Ishikawa (cell line): ENCODE results near the gene NSMF.

Experiments
- CEBPB ChIP-seq: IDR thresholded peaks from 2 replicates; pipeline ENCODE4 v1.6.1; 2012
- CREB1 ChIP-seq: IDR thresholded peaks from 2 replicates; pipeline ENCODE4 v1.6.1; 2012; ENCODE audit warnings: low read depth
- EGR1 ChIP-seq: IDR thresholded peaks from 2 replicates; pipeline ENCODE4 v1.6.1; 2012
- EP300 ChIP-seq: IDR thresholded peaks from 2 replicates; pipeline ENCODE4 v1.6.1; 2012; ENCODE audit warnings: borderline replicate concordance
- FOXM1 ChIP-seq: IDR thresholded peaks from 2 replicates; pipeline ENCODE4 v1.6.1; 2012; ENCODE audit warnings: low read depth, borderline replicate concordance
- NFIC ChIP-seq: IDR thresholded peaks from 2 replicates; pipeline ENCODE4 v1.6.1; 2012
- RAD21 ChIP-seq: IDR thresholded peaks from 2 replicates; pipeline ENCODE4 v1.6.1; 2012; ENCODE audit warnings: low read depth
- TCF12 ChIP-seq: IDR thresholded peaks from 2 replicates; pipeline ENCODE4 v1.6.1; 2012; ENCODE audit warnings: low read depth
- TEAD4 ChIP-seq: IDR thresholded peaks from 2 replicates; pipeline ENCODE4 v1.6.1; 2012
- YY1 ChIP-seq: IDR thresholded peaks from 2 replicates; pipeline ENCODE4 v1.6.1; 2012; ENCODE audit warnings: low read depth
- ZBTB7A ChIP-seq: IDR thresholded peaks from 2 replicates; pipeline ENCODE4 v1.6.1; 2012; ENCODE audit warnings: low read depth
- TF ChIP-seq, protein P1 (sequence below): IDR thresholded peaks from 2 replicates; pipeline ENCODE4 v1.6.1; 2012; ENCODE audit warnings: low read depth, mild to moderate bottlenecking
- TF ChIP-seq, protein P2 (sequence below): IDR thresholded peaks from 2 replicates; pipeline ENCODE4 v1.6.1; 2012
- TF ChIP-seq, protein P3 (sequence below): IDR thresholded peaks from 2 replicates; pipeline ENCODE4 v1.6.1; 2012

Gene NSMF

DNA sequence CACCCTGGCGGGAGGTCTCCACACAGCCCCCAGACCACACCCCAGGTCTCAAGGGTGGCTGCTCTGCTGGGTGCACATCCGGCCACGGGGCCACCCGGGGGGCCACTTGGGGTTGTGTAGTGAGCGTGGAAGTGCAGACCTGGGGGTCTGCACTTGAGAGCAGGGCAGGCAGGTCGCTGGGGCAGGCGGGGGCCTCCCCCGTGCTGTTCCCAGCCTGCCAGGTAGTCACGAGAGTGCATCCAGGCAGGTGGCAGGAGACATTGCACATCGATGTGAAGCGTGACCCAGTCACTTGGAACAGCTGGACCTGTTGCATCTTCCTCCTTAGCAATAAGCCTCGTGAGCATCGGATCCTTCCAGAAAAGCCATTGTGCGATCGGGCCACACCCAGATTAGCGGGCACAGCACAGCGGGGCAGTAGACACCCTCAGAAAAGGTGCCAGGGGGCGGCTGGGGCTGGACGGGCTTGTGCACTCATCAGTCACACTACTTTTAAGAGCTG lies 13.2 kb downstream of the NSMF start:
- TF ChIP-seq NFIC = no peak
- TF ChIP-seq, protein P1, sequence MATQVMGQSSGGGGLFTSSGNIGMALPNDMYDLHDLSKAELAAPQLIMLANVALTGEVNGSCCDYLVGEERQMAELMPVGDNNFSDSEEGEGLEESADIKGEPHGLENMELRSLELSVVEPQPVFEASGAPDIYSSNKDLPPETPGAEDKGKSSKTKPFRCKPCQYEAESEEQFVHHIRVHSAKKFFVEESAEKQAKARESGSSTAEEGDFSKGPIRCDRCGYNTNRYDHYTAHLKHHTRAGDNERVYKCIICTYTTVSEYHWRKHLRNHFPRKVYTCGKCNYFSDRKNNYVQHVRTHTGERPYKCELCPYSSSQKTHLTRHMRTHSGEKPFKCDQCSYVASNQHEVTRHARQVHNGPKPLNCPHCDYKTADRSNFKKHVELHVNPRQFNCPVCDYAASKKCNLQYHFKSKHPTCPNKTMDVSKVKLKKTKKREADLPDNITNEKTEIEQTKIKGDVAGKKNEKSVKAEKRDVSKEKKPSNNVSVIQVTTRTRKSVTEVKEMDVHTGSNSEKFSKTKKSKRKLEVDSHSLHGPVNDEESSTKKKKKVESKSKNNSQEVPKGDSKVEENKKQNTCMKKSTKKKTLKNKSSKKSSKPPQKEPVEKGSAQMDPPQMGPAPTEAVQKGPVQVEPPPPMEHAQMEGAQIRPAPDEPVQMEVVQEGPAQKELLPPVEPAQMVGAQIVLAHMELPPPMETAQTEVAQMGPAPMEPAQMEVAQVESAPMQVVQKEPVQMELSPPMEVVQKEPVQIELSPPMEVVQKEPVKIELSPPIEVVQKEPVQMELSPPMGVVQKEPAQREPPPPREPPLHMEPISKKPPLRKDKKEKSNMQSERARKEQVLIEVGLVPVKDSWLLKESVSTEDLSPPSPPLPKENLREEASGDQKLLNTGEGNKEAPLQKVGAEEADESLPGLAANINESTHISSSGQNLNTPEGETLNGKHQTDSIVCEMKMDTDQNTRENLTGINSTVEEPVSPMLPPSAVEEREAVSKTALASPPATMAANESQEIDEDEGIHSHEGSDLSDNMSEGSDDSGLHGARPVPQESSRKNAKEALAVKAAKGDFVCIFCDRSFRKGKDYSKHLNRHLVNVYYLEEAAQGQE = no peak
- TF ChIP-seq TCF12 = 0 out of 2 replicates have a peak, but pooled peaks have one; percentile 20
- TF ChIP-seq YY1 = no peak
- TF ChIP-seq CREB1 = no peak
- TF ChIP-seq, protein P2, sequence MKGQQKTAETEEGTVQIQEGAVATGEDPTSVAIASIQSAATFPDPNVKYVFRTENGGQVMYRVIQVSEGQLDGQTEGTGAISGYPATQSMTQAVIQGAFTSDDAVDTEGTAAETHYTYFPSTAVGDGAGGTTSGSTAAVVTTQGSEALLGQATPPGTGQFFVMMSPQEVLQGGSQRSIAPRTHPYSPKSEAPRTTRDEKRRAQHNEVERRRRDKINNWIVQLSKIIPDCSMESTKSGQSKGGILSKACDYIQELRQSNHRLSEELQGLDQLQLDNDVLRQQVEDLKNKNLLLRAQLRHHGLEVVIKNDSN = no peak

DNA sequence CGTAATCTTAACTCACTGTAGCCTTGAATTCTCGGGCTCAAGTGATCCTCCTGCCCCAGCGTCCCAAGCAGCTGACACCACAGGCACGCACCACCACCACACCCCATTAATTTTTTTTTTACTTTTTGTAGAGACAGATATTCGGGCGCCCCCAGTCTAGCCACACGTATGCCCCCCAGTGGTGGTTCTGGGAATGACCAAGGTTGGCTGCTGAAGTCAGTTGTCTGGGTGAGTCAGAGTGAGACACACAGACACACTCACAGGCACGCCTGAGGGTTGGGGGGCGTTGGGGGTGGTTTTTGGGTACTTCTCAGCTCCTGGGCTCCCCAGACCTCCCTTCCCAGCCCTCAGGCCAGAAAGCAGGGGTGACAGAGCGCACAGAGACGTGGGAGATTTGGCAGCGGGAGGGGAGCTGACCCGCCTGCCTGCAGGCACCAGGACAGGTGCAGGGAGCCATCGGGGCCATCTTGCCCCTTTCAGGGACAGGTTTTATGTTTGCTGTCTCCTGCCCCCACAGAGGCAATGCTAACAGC lies 13.8 kb downstream of the NSMF start:
- no peak for TF ChIP-seq EP300
- peak; percentile 77 for TF ChIP-seq RAD21
- no peak; the same call in 1 of the 2 replicates for TF ChIP-seq TCF12
- TF ChIP-seq, protein P1 = no peak
- TF ChIP-seq ZBTB7A = peak; percentile 57
- TF ChIP-seq, protein P3, sequence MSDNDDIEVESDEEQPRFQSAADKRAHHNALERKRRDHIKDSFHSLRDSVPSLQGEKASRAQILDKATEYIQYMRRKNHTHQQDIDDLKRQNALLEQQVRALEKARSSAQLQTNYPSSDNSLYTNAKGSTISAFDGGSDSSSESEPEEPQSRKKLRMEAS = 0 out of 2 replicates have a peak, but pooled peaks have one; percentile 18

GRCh38 chr9:137444106-137444790 lies 14.9 kb downstream of the NSMF start:
- TF ChIP-seq CEBPB (no peak), EGR1 (no peak), CREB1 (no peak), TEAD4 (no peak), FOXM1 (no peak), NFIC (no peak), ZBTB7A (no peak)
- TF ChIP-seq, protein P2 = no peak

GRCh38 chr9:137441935-137442321 lies 17.2 kb downstream of the NSMF start:
- TF ChIP-seq NFIC (no peak), CREB1 (no peak), CEBPB (no peak), ZBTB7A (no peak)

DNA sequence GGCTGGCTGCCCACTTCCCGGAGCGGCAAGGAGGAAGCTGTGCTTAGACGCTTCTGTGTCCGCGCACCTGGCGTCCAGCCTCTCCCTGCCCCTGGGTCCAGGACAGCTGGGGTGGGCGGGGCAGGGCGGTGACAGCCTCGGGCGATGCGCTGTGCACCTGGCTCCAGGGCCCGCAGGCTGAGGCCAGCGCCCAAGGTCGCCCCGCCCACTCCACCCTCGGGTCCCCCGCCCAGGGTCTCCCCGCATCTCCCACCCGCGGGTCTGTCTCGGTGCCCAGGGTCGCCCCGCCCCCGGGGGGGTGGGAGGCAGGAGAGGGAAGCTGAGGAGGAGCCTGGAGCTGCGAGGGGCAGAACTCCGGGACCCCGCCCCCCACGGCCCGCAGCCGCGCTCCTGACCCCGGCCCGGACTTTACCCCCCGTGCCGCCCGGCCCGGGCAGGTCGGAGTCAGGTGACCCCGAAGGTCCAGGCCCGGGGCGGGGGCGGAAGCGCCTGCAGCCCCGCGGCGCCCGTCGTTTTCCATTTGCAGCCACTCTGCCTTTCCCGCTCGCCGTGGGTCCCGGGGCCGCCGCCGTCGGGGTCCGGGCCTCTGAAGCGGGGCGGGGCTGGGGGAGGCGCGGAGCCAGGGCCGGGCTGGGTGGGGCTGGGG lies 17.7 kb downstream of the NSMF start, which contains the start of gene ENTPD8:
Gene ENTPD8, minus strand, starts transcription at position 69 of the 646 bp plus-strand sequence. CDS start 3,072 bp downstream, outside the sequence.
- TF ChIP-seq, protein P2 = peak; percentile 60; the same call in 1 of the 2 replicates
- TF ChIP-seq FOXM1 (no peak), EP300 (peak; percentile 32; the same call in 1 of the 2 replicates), ZBTB7A (peak; percentile 97), RAD21 (no peak), TCF12 (peak; percentile 89), NFIC (0 out of 2 replicates have a peak, but pooled peaks have one; percentile 22), TEAD4 (no peak)
- TF ChIP-seq, protein P1 = no peak
- TF ChIP-seq, protein P3 = peak; percentile 14; the same call in 1 of the 2 replicates
